Pancreas (tissue), 10 donors: ENCODE data around the gene ALKBH8. TPM values are rescaled to one million over a fixed set of nuclear protein-coding genes. Genes with fewer than 3 reads are reported as not detected.
"Not testable (repeated sequence)": the region's sequence is repeated elsewhere in the genome, so short reads cannot be mapped to it uniquely, and the experiment has no call there.

Experiments used
- ATAC-seq, 4 donors: fragments of 200-7000 bp; cut with Tn5 transposase; one replicate each; pipeline versions ENCODE4 v1.8.0 to v1.9.1; 2020; ENCODE audit warnings: mild to moderate bottlenecking in 4 of 4, moderate library complexity in 4 of 4
- DNase-seq, 6 donors: peaks; one replicate each; pipeline ENCODE4 v3.0.0-alpha.2; 2020
- FAIRE-seq: peaks from 2 replicates; lab custom pipeline; 2012; peaks lifted over from hg19 to GRCh38; lab: Jason Lieb, UNC
- H3K27ac ChIP-seq, 4 donors: fragments of 200-600 bp; sonication (generic); 1 replicate in 3 of 4; 2 replicates in 1 of 4; pipeline versions ENCODE4 v1.5.0 to v1.8.0; 2020
- H3K27me3 ChIP-seq, 4 donors: fragments of 200-600 bp; one replicate each; pipeline ENCODE4 v1.8.0; 2021
- H3K36me3 ChIP-seq, 3 donors: fragments of 200-600 bp; sonication (generic) in 1 of 3; one replicate each; pipeline versions ENCODE4 v1.5.0 to v1.8.0; 2020 to 2021
- H3K4me1 ChIP-seq, 3 donors: fragments of 200-600 bp; one replicate each; pipeline ENCODE4 v1.8.0; 2021
- H3K4me3 ChIP-seq, 4 donors: fragments of 200-600 bp; sonication (generic) in 2 of 4; one replicate each; pipeline versions ENCODE4 v1.5.0 to v1.8.0; 2020 to 2021
- H3K9me3 ChIP-seq, 4 donors: fragments of 200-600 bp; one replicate each; pipeline ENCODE4 v1.8.0; 2021
- CTCF ChIP-seq, 4 donors: fragments of 200-600 bp; sonication (generic) in 3 of 4; IDR thresholded peaks; one replicate each; pipeline versions ENCODE4 v1.5.0 to v1.8.0; 2021; ENCODE audit warnings: antibody characterized with exemption in 4 of 4
- WGBS, 2 donors: extraction: QIAGEN DNeasy Blood & Tissue Kit; methylation state at CpG; one replicate each; pipeline ENCODE4 v1.1.7; 2013; 5-methylcytosine and 5-hydroxymethylcytosine counted together
- intact Hi-C, 3 donors: fragments of 100-400 bp; cut with DNase I; formaldehyde crosslinking; loops; one replicate each; pipeline versions ENCODE4 v1.11.1 to v1.14.2; 2022
- polyA plus RNA-seq, 2 donors: library from polyadenylated mRNA; stranded (reverse); fragments of 200-250 nt; gene quantifications; one replicate each; pipeline ENCODE4 v1.2.3, GENCODE V29; 2013
- total RNA-seq, 6 donors: library from RNA; stranded (reverse); fragmentation: NEBNext Ultra II Directional in 4 of 6; extraction: Animal tissue kit (Norgen Biotek cat#: 25700) in 4 of 6; gene quantifications; one replicate each; pipeline versions ENCODE4 v1.2.1 to v1.2.4, GENCODE V29; 2021 to 2023
- donor health status: healthy with polysubstance abuse.
- donor health status: DM: no; HTN: no; CAD: no; lungs with moderate emphysema.
- donor health status: DM: no; HTN: no; CAD: no.
- donor health status: control.
- donor health status: control.
- donor health status: Bipolar disorder and iron deficiency.
- donor health status: DM: yes; HTN: yes; CAD: no.
- donor health status: DM: no; HTN: no; CAD: no.
- donor health status: DM: no; HTN: no; CAD: no.
- donor health status: DM: yes; HTN: yes; CAD: no.

ALKBH8 gene
- total and polyA plus RNA-seq, 8 donors, result 2.2 to 3.9 (median 3.0) TPM

- DNase-seq (peak; percentile 22 to 77 (median 32)), FAIRE-seq (no peak), ATAC-seq (peak; percentile 65 to 85 (median 79))
- TF ChIP-seq CTCF (IDR thresholded peaks at IDR 0.05), result no peak
- Histone ChIP-seq H3K27ac (no peak within 1 kb of the TSS), H3K4me1 (peaks cover 0 to 12% (median 4%) of the 10 kb centered on the region in 3 donors), H3K27me3 (peaks cover 0 to 33% (median 11%) of the 10 kb centered on the region in 4 donors), H3K9me3 (no peaks in the 10 kb centered on the region), H3K4me3 (peak within 1 kb of the TSS; percentile 34 to 61 (median 44)), H3K36me3 (no peaks in the 10 kb centered on the region)
- intact Hi-C loops, result no loop called here
- 1% methylated on average over 56 to 74 of the region's 74 CpGs for WGBS, 2 donors
Observed at GRCh38 chr11:107590460-107591377, 25.2 kb upstream of the ALKBH8 start, which contains the start of gene ELMOD1. ELMOD1 (plus strand) TSS chr11:107591147; CDS start chr11:107618190, 27,043 bp downstream.

DNA sequence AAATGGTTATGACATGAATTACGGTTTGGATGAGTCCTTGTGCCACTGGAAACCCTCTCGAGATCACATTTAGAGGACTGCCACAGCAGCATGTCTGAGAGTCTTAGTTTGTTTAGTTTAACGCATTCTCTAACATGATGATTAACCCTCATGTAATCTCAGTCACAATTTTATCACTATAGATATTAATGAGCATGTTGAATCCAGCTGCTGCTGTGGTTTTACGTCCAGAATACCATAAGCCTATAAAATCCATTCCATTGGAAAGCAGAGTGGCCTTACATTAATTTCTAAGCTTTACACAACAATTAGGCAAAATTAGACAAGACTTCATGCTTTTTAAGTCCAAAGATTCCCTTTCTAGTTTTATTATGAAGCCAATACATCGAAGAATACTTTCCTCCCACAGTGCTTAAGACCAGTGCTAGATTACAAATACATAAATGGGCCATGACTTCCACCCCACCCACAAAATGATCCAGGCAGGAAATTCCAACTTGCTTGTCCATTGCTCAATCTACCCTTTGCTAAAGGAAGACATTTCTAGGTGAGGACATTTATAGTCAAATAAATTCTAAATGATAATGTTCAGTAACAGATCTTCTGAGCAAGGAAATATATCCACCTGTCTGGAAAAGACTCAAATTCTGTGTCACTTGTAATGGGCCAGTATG lies 21.9 kb upstream of the ALKBH8 start:
- H3K4me3 ChIP-seq, result no peak overlapping the region
- ATAC-seq (no peak), DNase-seq (no peak), FAIRE-seq (no peak)
- no peaks in the 10 kb centered on the region for H3K9me3 ChIP-seq
- TF ChIP-seq CTCF (IDR thresholded peaks at IDR 0.05), result no peak
- intact Hi-C loops, result no loop called here
- no peaks in the 10 kb centered on the region for H3K36me3 ChIP-seq
- peaks cover 0 to 12% (median 4%) of the 10 kb centered on the region in 3 donors for H3K4me1 ChIP-seq
- H3K27ac ChIP-seq, result no peak overlapping the region
- H3K27me3 ChIP-seq, result peaks cover 0 to 20% (median 4%) of the 10 kb centered on the region in 4 donors
- WGBS, 2 donors, result 61 to 75% methylated on average over 5 of the region's 5 CpGs

DNA sequence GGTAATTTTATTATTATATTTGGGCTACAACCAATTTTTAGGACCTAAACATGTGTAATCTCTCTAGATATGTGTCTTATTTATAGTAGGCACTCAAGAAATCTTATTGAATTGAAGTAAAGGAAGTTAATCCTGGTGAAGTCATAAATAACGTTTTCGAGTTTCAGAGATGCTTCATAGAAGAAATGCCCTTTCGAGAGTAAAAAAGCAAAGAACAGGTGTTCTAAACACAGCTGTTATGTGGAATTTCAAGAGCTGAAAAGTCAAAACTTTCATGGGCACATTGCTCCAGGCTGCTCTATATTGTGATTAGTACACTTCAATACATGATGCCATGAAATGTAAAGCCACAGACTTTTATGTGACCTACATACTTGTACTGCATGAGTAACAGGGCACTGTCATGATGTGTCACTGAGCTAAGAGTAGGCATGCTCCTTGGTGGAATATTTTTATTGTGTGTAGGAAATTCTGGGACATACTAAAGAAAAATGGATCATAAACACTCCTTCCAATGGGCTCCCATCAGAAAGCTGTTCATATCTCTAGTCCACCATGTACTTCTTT lies 18.2 kb upstream of the ALKBH8 start:
- FAIRE-seq (no peak), DNase-seq (no peak)
- 41 to 48% methylated on average over 3 of the region's 3 CpGs for WGBS, 2 donors

DNA sequence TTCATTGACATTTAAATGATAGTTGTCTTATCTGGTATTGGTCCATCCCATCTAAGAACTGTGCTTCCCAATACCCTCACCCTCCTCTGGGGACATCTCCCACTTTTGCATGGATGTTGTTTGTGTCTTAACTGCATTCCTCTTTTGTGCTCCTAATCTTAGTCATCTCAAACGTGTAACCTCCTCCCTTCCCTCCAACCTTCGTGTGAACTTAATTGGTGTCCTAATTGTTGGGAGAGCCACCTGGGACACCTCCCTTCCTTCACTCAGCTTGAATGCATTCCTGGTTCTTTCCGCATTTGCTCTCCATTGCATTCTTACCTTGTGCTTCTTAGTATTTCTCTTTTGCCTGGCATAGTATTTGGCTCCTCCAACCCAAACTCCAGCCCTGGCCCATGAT lies 15.6 kb upstream of the ALKBH8 start:
- no peak overlapping the region for H3K27ac ChIP-seq
- FAIRE-seq (no peak), ATAC-seq (no peak), DNase-seq (no peak)
- no peak overlapping the region for H3K4me3 ChIP-seq
- peaks cover 0 to 7% (median 0%) of the 10 kb centered on the region in 4 donors for H3K27me3 ChIP-seq
- 36 to 43% methylated on average over 3 of the region's 3 CpGs for WGBS, 2 donors
- TF ChIP-seq CTCF (IDR thresholded peaks at IDR 0.05), result no peak
- H3K4me1 ChIP-seq, result no peaks in the 10 kb centered on the region
- no peaks in the 10 kb centered on the region for H3K9me3 ChIP-seq
- intact Hi-C loops, result no loop called here
- no peaks in the 10 kb centered on the region for H3K36me3 ChIP-seq

More for the DNA sequence above, 18.2 kb upstream of the ALKBH8 start:
- TF ChIP-seq CTCF (IDR thresholded peaks at IDR 0.05), result no peak
- no peak overlapping the region for H3K27ac ChIP-seq
- no peaks in the 10 kb centered on the region for H3K4me1 ChIP-seq
- H3K9me3 ChIP-seq, result no peaks in the 10 kb centered on the region
- no peaks in the 10 kb centered on the region for H3K36me3 ChIP-seq
- ATAC-seq, result no peak
- H3K27me3 ChIP-seq, result peaks cover 0 to 7% (median under 1%) of the 10 kb centered on the region in 4 donors
- H3K4me3 ChIP-seq, result no peak overlapping the region
- intact Hi-C loops, result no loop called here

GRCh38 chr11:107579169-107579568 lies 13.6 kb upstream of the ALKBH8 start:
- not testable (repeated sequence) for H3K4me3 ChIP-seq, H3K9me3 ChIP-seq, ATAC-seq, FAIRE-seq, H3K27ac ChIP-seq, H3K27me3 ChIP-seq, H3K36me3 ChIP-seq, DNase-seq, H3K4me1 ChIP-seq
- intact Hi-C loops, result loop anchor here in 2 of 3 donors (5.0 to 10.0 kb wide), 2 partner anchors 96 to 108 kb away; no protein-coding TSS in a partner anchor
- WGBS, 2 donors, result 90 to 93% methylated on average over 2 of the region's 2 CpGs
